ENCODE data around the gene NODAL.

Gene NODAL

DNA sequence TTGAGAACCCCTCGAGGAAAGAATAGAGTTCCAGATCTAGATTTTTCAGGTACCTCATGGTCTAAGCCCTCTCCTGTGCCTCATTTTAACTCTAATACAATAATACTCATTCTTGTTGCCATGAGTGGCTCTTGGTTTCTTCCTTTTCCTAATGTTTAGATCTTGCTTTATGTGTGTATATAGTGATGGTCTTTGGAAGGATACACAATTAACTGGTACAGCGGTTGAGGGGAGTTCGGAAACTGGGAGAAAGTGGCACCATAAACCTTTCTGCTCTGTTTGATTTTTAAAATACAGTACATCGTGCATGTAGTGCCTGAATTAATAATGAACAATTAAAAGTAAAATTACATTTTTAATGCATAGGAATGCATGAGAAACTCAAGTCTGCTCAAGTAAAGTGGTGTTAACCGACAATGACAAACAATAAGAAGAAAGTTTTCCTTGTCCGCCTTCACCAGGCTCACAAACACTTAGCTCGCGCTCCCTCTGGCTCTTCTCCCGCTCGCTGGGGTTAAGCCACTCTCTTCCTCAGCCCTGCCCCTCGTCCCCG is 37.9 kb downstream of the NODAL start:
- H3K4me3 ChIP-seq (ENCODE audit: low read depth, low read length): no peak overlapping the region
- no peak for TF ChIP-seq CTCF (IDR thresholded peaks at IDR 0.05; ENCODE audit: borderline replicate concordance, insufficient read depth, low read depth, low read length)

DNA sequence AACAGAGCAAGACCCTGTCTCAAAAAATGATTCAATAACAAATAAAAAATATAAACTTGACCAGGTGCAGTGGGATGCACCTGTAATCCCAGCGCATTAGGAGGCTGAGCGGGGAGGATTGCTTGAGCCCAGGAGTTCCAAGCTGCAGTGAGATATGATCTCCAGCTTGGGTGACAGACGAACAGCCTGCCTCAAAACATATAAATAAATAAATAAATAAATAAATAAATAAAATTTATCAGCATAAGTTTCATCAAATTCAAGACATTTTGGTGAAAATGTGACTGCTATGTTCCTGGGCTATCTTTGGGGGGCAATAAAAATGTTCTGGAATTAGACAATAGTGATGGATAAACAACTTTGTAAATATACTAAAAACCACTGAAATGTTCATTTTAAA is 42.3 kb downstream of the NODAL start:
- no peak for TF ChIP-seq CTCF (IDR thresholded peaks at IDR 0.05; ENCODE audit: borderline replicate concordance, insufficient read depth, low read depth, low read length)
- no peak overlapping the region for H3K4me3 ChIP-seq (ENCODE audit: low read depth, low read length)

DNA sequence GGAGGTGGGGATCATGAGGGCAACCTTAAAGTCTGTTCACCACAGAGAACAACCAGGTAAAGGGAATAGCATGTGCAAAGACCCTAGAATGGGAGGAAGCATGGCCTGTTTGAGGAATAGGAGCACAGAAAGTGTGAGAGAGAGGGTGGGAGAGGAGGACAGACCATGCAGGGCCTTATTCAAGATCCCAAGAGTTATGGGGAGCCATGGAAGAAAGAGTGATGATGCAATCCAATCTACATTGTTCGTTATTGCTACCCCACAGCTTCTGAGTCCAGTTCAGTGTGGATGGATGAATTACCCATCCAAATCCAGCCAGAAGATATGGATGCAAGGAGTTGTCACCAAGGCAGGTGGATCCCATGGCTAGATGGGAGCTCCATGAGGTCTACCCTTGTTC is 45.3 kb downstream of the NODAL start:
- TF ChIP-seq CTCF (IDR thresholded peaks at IDR 0.05; ENCODE audit: borderline replicate concordance, insufficient read depth, low read depth, low read length): no peak
- H3K4me3 ChIP-seq (ENCODE audit: low read depth, low read length): no peak overlapping the region

DNA sequence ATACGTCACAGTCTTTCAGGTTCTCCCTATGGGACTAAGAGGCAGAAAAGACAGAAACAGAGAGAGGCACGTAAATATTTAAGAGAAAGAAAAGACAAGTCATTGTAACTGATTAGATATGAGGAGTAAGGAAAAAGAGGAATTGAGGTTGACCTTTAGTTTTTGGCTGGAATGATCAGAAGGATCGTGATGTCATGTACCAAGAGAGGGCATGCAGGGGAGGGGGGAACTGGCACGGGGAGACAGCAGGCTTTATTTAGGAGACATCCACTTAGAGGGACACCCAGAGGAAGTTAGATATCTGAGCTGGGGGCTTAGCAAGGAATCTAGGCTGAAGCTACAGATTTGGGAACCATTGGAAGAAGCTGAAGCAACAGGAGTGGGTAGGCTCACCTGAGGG is 49.8 kb downstream of the NODAL start:
- no peak for TF ChIP-seq CTCF (IDR thresholded peaks at IDR 0.05; ENCODE audit: borderline replicate concordance, insufficient read depth, low read depth, low read length)
- no peak overlapping the region for H3K4me3 ChIP-seq (ENCODE audit: low read depth, low read length)

All from GM12875 (cell line).